HEK293 (cell line): ENCODE data around the gene STARD9.

Experiments used
- CTCF ChIA-PET: fragments of 350-600 bp; formaldehyde crosslinking; extraction: SDS; loops from one replicate; lab custom pipeline; 2021; ENCODE audit warnings: antibody characterized with exemption; lab: Yijun Ruan, JAX
- POLR2A ChIA-PET: fragments of 300-600 bp; formaldehyde crosslinking; extraction: SDS; loops from one replicate; lab custom pipeline; 2020; ENCODE audit warnings: antibody characterized with exemption, inconsistent platforms; lab: Yijun Ruan, JAX
- H3K27ac ChIP-seq: fragments of 200-500 bp; sonication (Bioruptor generic); 2 replicates; pipeline ENCODE4 v1.5.1; 2014; ENCODE audit warnings: low read depth, low read length, control low read depth, inconsistent platforms; ENCODE audit errors: extremely low read depth
- H3K36me3 ChIP-seq, 2 experiments: fragments of 200-500 bp in 1 of 2; sonication (Bioruptor generic) in 1 of 2; 1 replicate in 1 of 2; 2 replicates in 1 of 2; pipeline ENCODE4 v1.5.1; 2014 to 2017; ENCODE audit warnings: inconsistent platforms in 2 of 2, low read length in 2 of 2; ENCODE audit not compliant: control insufficient read depth in 2 of 2, insufficient read depth in 1 of 2
- H3K4me1 ChIP-seq: fragments of 200-500 bp; sonication (Bioruptor generic); 2 replicates; pipeline ENCODE4 v1.5.1; 2014; ENCODE audit warnings: mild to moderate bottlenecking, low read length, inconsistent platforms; ENCODE audit not compliant: control insufficient read depth, insufficient read depth
- H3K4me3 ChIP-seq: 2 replicates; pipeline ENCODE4 v1.5.1; 2011; ENCODE audit warnings: low read depth, mild to moderate bottlenecking, control low read depth, low read length, moderate library complexity
- H3K9me3 ChIP-seq: fragments of 200-500 bp; sonication (Bioruptor generic); 2 replicates; pipeline ENCODE4 v1.5.1; 2014; ENCODE audit warnings: low read depth, low read length, inconsistent platforms; ENCODE audit not compliant: control insufficient read depth, insufficient read depth
- BCL11A ChIP-seq: fragments of 450-650 bp; formaldehyde crosslinking; IDR thresholded peaks from 2 replicates; pipeline ENCODE4 v1.5.1; 2016; ENCODE audit warnings: low read depth, missing biosample characterization, missing genetic modification characterization
- GLIS1 ChIP-seq: fragments of 450-650 bp; formaldehyde crosslinking; IDR thresholded peaks from 2 replicates; pipeline ENCODE4 v1.5.1; 2016; ENCODE audit warnings: missing biosample characterization, missing genetic modification characterization
- HOXD13 ChIP-seq: sonication (generic); formaldehyde crosslinking; IDR thresholded peaks from 2 replicates; pipeline ENCODE4 v1.8.0; 2022; ENCODE audit warnings: missing genetic modification reagents, borderline replicate concordance
- MZF1 ChIP-seq: fragments of 450-650 bp; formaldehyde crosslinking; IDR thresholded peaks from 2 replicates; pipeline ENCODE4 v1.5.1; 2017; ENCODE audit warnings: missing biosample characterization, missing genetic modification characterization, borderline replicate concordance
- ZBTB48 ChIP-seq: fragments of 450-650 bp; formaldehyde crosslinking; IDR thresholded peaks from 2 replicates; pipeline ENCODE4 v1.5.1; 2016; ENCODE audit warnings: missing biosample characterization, missing genetic modification characterization
- ZNF133 ChIP-seq: fragments of 450-650 bp; formaldehyde crosslinking; IDR thresholded peaks from 2 replicates; pipeline ENCODE4 v1.5.1; 2016; ENCODE audit warnings: missing biosample characterization, missing genetic modification characterization
- ZNF138 ChIP-seq: fragments of 450-650 bp; formaldehyde crosslinking; IDR thresholded peaks from 2 replicates; pipeline ENCODE4 v1.5.1; 2016; ENCODE audit warnings: missing biosample characterization, missing genetic modification characterization, borderline replicate concordance
- ZNF19 ChIP-seq: fragments of 450-650 bp; formaldehyde crosslinking; IDR thresholded peaks from 2 replicates; pipeline ENCODE4; 2016; ENCODE audit warnings: missing biosample characterization, missing genetic modification characterization, low read depth
- ZNF341 ChIP-seq: fragments of 450-650 bp; formaldehyde crosslinking; IDR thresholded peaks from 2 replicates; pipeline ENCODE4; 2016; ENCODE audit warnings: low read depth, missing biosample characterization, missing genetic modification characterization
- ZNF404 ChIP-seq: fragments of 450-650 bp; formaldehyde crosslinking; IDR thresholded peaks from 2 replicates; pipeline ENCODE4 v1.5.1; 2017; ENCODE audit warnings: missing biosample characterization, missing genetic modification characterization
- ZNF433 ChIP-seq: fragments of 450-650 bp; formaldehyde crosslinking; IDR thresholded peaks from 2 replicates; pipeline ENCODE4 v1.5.1; 2016; ENCODE audit warnings: missing biosample characterization, missing genetic modification characterization, low read depth
- ZNF544 ChIP-seq: fragments of 450-650 bp; formaldehyde crosslinking; IDR thresholded peaks from 2 replicates; pipeline ENCODE4 v1.5.0; 2017; ENCODE audit warnings: missing biosample characterization, missing genetic modification characterization
- TF ChIP-seq, protein P1 (sequence below): fragments of 450-650 bp; formaldehyde crosslinking; IDR thresholded peaks from 2 replicates; pipeline ENCODE4 v1.5.1; 2016; ENCODE audit warnings: missing biosample characterization, missing genetic modification characterization, borderline replicate concordance
- TF ChIP-seq, protein P2 (sequence below): fragments of 450-650 bp; formaldehyde crosslinking; IDR thresholded peaks from 2 replicates; pipeline ENCODE4 v1.5.1; 2016; ENCODE audit warnings: missing biosample characterization, missing genetic modification characterization
- TF ChIP-seq, protein P3 (sequence below): fragments of 450-650 bp; formaldehyde crosslinking; IDR thresholded peaks from 2 replicates; pipeline ENCODE4 v1.5.1; 2016; ENCODE audit warnings: missing biosample characterization, missing genetic modification characterization
- TF ChIP-seq, protein P4 (sequence below): fragments of 450-650 bp; formaldehyde crosslinking; IDR thresholded peaks from 2 replicates; pipeline ENCODE4 v1.5.1; 2016; ENCODE audit warnings: missing biosample characterization, missing genetic modification characterization, low read depth

The STARD9 gene

DNA sequence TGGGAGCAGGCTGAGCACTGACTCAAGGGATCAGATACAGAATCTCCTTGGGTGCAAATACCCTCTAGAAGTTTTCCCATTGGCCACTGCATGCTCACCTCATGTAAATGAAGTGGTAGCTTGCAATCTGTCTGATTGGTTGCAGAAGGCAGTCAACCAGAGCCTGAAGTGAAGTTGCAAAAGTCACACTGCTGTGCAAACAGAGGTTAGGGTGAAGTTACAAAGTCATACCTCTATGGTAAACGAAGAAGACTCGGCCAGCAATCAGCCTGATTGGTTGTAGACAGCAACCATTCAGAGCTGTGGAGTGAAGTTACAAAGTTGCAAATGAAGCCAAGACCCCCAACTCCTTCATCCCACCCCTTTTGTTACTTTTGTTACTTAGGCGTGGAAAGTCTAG is 27.1 kb downstream of the STARD9 start:
- POLR2A ChIA-PET = no interaction called here
- no peak overlapping the region for H3K4me3 ChIP-seq
- H3K9me3 ChIP-seq = no peaks in the 10 kb centered on the region
- no peaks in the 10 kb centered on the region for H3K4me1 ChIP-seq
- H3K27ac ChIP-seq = no peak overlapping the region
- CTCF ChIA-PET = no interaction called here
- TF ChIP-seq HOXD13 (CRISPR knock-in tag) (no peak), ZNF19 (no peak), ZNF138 (no peak)
- TF ChIP-seq, protein P1, sequence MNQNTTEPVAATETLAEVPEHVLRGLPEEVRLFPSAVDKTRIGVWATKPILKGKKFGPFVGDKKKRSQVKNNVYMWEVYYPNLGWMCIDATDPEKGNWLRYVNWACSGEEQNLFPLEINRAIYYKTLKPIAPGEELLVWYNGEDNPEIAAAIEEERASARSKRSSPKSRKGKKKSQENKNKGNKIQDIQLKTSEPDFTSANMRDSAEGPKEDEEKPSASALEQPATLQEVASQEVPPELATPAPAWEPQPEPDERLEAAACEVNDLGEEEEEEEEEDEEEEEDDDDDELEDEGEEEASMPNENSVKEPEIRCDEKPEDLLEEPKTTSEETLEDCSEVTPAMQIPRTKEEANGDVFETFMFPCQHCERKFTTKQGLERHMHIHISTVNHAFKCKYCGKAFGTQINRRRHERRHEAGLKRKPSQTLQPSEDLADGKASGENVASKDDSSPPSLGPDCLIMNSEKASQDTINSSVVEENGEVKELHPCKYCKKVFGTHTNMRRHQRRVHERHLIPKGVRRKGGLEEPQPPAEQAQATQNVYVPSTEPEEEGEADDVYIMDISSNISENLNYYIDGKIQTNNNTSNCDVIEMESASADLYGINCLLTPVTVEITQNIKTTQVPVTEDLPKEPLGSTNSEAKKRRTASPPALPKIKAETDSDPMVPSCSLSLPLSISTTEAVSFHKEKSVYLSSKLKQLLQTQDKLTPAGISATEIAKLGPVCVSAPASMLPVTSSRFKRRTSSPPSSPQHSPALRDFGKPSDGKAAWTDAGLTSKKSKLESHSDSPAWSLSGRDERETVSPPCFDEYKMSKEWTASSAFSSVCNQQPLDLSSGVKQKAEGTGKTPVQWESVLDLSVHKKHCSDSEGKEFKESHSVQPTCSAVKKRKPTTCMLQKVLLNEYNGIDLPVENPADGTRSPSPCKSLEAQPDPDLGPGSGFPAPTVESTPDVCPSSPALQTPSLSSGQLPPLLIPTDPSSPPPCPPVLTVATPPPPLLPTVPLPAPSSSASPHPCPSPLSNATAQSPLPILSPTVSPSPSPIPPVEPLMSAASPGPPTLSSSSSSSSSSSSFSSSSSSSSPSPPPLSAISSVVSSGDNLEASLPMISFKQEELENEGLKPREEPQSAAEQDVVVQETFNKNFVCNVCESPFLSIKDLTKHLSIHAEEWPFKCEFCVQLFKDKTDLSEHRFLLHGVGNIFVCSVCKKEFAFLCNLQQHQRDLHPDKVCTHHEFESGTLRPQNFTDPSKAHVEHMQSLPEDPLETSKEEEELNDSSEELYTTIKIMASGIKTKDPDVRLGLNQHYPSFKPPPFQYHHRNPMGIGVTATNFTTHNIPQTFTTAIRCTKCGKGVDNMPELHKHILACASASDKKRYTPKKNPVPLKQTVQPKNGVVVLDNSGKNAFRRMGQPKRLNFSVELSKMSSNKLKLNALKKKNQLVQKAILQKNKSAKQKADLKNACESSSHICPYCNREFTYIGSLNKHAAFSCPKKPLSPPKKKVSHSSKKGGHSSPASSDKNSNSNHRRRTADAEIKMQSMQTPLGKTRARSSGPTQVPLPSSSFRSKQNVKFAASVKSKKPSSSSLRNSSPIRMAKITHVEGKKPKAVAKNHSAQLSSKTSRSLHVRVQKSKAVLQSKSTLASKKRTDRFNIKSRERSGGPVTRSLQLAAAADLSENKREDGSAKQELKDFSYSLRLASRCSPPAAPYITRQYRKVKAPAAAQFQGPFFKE (tag by site-specific recombination) = no peak
- TF ChIP-seq, protein P2, sequence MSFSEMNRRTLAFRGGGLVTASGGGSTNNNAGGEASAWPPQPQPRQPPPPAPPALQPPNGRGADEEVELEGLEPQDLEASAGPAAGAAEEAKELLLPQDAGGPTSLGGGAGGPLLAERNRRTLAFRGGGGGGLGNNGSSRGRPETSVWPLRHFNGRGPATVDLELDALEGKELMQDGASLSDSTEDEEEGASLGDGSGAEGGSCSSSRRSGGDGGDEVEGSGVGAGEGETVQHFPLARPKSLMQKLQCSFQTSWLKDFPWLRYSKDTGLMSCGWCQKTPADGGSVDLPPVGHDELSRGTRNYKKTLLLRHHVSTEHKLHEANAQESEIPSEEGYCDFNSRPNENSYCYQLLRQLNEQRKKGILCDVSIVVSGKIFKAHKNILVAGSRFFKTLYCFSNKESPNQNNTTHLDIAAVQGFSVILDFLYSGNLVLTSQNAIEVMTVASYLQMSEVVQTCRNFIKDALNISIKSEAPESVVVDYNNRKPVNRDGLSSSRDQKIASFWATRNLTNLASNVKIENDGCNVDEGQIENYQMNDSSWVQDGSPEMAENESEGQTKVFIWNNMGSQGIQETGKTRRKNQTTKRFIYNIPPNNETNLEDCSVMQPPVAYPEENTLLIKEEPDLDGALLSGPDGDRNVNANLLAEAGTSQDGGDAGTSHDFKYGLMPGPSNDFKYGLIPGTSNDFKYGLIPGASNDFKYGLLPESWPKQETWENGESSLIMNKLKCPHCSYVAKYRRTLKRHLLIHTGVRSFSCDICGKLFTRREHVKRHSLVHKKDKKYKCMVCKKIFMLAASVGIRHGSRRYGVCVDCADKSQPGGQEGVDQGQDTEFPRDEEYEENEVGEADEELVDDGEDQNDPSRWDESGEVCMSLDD (tag by site-specific recombination) = no peak
- TF ChIP-seq, protein P3, sequence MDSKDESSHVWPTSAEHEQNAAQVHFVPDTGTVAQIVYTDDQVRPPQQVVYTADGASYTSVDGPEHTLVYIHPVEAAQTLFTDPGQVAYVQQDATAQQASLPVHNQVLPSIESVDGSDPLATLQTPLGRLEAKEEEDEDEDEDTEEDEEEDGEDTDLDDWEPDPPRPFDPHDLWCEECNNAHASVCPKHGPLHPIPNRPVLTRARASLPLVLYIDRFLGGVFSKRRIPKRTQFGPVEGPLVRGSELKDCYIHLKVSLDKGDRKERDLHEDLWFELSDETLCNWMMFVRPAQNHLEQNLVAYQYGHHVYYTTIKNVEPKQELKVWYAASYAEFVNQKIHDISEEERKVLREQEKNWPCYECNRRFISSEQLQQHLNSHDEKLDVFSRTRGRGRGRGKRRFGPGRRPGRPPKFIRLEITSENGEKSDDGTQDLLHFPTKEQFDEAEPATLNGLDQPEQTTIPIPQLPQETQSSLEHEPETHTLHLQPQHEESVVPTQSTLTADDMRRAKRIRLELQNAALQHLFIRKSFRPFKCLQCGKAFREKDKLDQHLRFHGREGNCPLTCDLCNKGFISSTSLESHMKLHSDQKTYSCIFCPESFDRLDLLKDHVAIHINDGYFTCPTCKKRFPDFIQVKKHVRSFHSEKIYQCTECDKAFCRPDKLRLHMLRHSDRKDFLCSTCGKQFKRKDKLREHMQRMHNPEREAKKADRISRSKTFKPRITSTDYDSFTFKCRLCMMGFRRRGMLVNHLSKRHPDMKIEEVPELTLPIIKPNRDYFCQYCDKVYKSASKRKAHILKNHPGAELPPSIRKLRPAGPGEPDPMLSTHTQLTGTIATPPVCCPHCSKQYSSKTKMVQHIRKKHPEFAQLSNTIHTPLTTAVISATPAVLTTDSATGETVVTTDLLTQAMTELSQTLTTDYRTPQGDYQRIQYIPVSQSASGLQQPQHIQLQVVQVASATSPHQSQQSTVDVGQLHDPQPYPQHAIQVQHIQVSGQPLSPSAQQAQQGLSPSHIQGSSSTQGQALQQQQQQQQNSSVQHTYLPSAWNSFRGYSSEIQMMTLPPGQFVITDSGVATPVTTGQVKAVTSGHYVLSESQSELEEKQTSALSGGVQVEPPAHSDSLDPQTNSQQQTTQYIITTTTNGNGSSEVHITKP (tag by site-specific recombination) = no peak
- H3K36me3 ChIP-seq = peaks cover 0 to 3% of the 10 kb centered on the region in 2 experiments; a peak in 1 of 3 replicates

DNA sequence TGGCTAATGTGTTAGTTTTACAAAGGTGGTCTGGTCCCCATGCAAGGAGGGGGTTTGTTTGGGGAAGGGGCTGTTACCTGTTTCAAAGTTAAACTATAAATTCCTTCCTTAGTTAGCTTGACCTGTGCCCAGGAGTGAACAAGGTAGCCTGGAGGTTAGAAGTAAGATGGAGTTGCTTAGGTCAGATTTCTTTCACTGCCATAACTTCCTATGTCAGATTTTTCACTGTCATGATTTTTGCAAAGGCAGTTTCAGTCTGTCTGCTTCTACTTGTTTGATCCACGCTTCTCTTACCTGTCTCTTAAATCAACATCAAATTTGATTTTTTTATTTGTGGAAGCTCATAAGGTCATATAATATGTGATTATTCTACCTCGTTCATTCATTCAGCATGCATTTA is 28.6 kb downstream of the STARD9 start:
- H3K4me3 ChIP-seq = no peak overlapping the region
- H3K27ac ChIP-seq = no peak overlapping the region
- no peaks in the 10 kb centered on the region for H3K4me1 ChIP-seq
- ChIA-PET POLR2A (no interaction called here), CTCF (interaction anchor here (0.6 kb wide), 1 partner anchor 45 kb away, joined by 7 read pairs; no protein-coding TSS in a partner anchor)
- no peaks in the 10 kb centered on the region for H3K9me3 ChIP-seq
- peaks cover 0 to 3% of the 10 kb centered on the region in 2 experiments; a peak in 1 of 3 replicates for H3K36me3 ChIP-seq
- TF ChIP-seq ZNF433 (no peak), ZNF404 (tag by site-specific recombination) (no peak), GLIS1 (no peak), ZNF544 (tag by site-specific recombination) (no peak), ZNF133 (no peak), MZF1 (tag by site-specific recombination) (no peak), ZNF341 (tag by site-specific recombination) (no peak), ZBTB48 (tag by site-specific recombination) (no peak), BCL11A (tag by site-specific recombination) (no peak)
- TF ChIP-seq, protein P4, sequence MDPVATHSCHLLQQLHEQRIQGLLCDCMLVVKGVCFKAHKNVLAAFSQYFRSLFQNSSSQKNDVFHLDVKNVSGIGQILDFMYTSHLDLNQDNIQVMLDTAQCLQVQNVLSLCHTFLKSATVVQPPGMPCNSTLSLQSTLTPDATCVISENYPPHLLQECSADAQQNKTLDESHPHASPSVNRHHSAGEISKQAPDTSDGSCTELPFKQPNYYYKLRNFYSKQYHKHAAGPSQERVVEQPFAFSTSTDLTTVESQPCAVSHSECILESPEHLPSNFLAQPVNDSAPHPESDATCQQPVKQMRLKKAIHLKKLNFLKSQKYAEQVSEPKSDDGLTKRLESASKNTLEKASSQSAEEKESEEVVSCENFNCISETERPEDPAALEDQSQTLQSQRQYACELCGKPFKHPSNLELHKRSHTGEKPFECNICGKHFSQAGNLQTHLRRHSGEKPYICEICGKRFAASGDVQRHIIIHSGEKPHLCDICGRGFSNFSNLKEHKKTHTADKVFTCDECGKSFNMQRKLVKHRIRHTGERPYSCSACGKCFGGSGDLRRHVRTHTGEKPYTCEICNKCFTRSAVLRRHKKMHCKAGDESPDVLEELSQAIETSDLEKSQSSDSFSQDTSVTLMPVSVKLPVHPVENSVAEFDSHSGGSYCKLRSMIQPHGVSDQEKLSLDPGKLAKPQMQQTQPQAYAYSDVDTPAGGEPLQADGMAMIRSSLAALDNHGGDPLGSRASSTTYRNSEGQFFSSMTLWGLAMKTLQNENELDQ (tag by site-specific recombination) = no peak
- TF ChIP-seq, protein P3 (tag by site-specific recombination) = no peak
